ENCODE data around the gene MOB3A. TPM values are rescaled to one million over a fixed set of nuclear protein-coding genes. Genes with fewer than 3 reads are reported as not detected.
A peak's percentile ranks its signal among the peaks of the same experiment; 100 is the strongest.

MOB3A gene
- total and polyA plus RNA-seq, 2 of the 13 experiments (the other 11 are each of a cell fraction or from before 2014, with no cell fraction given): 3.5 to 17.8 TPM

GRCh38 chr19:2051773-2052704 lies 44.1 kb downstream of the MOB3A start (continued):
- TF ChIP-seq ARID4A (CRISPR knock-in tag; IDR thresholded peaks at IDR 0.05; ENCODE audit: borderline replicate concordance): peak; percentile 9; the same call in 1 of the 2 replicates
- peak; percentile 11 for TF ChIP-seq IKZF5 (CRISPR knock-in tag; IDR thresholded peaks at IDR 0.05)
- no peak for TF ChIP-seq ZNF891 (CRISPR knock-in tag; IDR thresholded peaks at IDR 0.05)
- no peak for TF ChIP-seq MBNL3 (CRISPR knock-in tag; conservative IDR thresholded peaks at IDR 0.05)
- TF ChIP-seq RXRA (CRISPR knock-in tag; IDR thresholded peaks at IDR 0.05): peak; percentile 4; the same call in 1 of the 2 replicates
- TF ChIP-seq MED8 (CRISPR knock-in tag; IDR thresholded peaks at IDR 0.05; ENCODE audit: insufficient replicate concordance): peak; percentile 16
- 0 out of 2 replicates have a peak, but pooled peaks have one; percentile 39 for TF ChIP-seq ZMYM2 (CRISPR knock-in tag; IDR thresholded peaks at IDR 0.05)
- TF ChIP-seq ZNF317 (CRISPR knock-in tag; IDR thresholded peaks at IDR 0.05): 0 out of 2 replicates have a peak, but pooled peaks have one; percentile 18
- TF ChIP-seq SMYD3 (CRISPR knock-in tag; IDR thresholded peaks at IDR 0.05): peak; percentile 66; the same call in 1 of the 2 replicates
- TF ChIP-seq ZNF550 (CRISPR knock-in tag; IDR thresholded peaks at IDR 0.05; ENCODE audit: borderline replicate concordance): no peak
- TF ChIP-seq SALL1 (CRISPR knock-in tag; IDR thresholded peaks at IDR 0.05): no peak
- TF ChIP-seq HNF1B (CRISPR knock-in tag; IDR thresholded peaks at IDR 0.05): peak; percentile 49; the same call in 1 of the 2 replicates
- TF ChIP-seq ZFX (CRISPR knock-in tag; IDR thresholded peaks at IDR 0.05; ENCODE audit: low read depth): peak; percentile 71
- peak; percentile 52; the same call in 1 of the 2 replicates for TF ChIP-seq KLF12 (CRISPR knock-in tag; IDR thresholded peaks at IDR 0.05; ENCODE audit: borderline replicate concordance)
- 0 out of 2 replicates have a peak, but pooled peaks have one; percentile 35 for TF ChIP-seq ESRRA (CRISPR knock-in tag; IDR thresholded peaks at IDR 0.05; ENCODE audit: low read depth)
- TF ChIP-seq MAX (IDR thresholded peaks at IDR 0.05): peak; percentile 45; the same call in 1 of the 2 replicates
- peak; percentile 26; the same call in 1 of the 2 replicates for TF ChIP-seq YEATS4 (CRISPR knock-in tag; IDR thresholded peaks at IDR 0.05; ENCODE audit: borderline replicate concordance)
- TF ChIP-seq ZNF556 (CRISPR knock-in tag; IDR thresholded peaks at IDR 0.05; ENCODE audit: borderline replicate concordance): 0 out of 2 replicates have a peak, but pooled peaks have one; percentile 21

Measured in HepG2 (cell line).